ENCODE measurements around the gene OR10H1.
A peak's percentile ranks its signal among the peaks of the same experiment; 100 is the strongest.
"Not testable (repeated sequence)": the region's sequence is repeated elsewhere in the genome, so short reads cannot be mapped to it uniquely, and the experiment has no call there.

OR10H1 gene

DNA sequence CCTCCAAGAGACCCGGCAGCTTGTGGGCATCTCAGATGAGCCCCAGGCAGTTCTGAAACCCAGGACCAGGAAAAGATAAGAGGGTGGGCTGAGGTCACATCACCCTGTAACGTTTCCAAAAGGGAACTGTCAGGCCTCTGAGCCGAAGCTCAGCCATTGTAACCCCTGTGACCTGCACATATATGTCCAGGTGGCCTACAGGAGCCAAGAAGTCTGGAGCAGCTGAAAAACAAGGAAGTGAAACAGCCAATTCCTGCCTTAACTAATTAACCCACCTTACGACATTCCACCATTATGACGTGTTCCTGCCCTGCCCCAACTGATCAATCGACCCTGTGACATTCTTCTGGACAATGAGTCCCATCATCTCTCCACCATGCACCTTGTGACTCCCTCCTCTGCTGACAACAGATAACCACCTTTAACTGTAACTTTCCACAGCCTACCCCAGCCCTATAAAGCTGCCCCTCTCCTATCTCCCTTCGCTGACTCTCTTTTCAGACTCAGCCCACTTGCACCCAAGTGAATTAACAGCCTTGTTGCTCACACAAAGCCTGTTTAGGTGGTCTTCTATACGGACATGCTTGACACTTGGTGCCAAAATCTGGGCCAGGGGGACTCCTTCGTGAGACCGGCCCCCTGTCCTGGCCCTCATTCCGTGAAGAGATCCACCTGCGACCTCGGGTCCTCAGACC lies 13.3 kb upstream of the OR10H1 start:
- DNase-seq (ENCODE audit: low read depth in 2 of 2) = not testable (repeated sequence)

DNA sequence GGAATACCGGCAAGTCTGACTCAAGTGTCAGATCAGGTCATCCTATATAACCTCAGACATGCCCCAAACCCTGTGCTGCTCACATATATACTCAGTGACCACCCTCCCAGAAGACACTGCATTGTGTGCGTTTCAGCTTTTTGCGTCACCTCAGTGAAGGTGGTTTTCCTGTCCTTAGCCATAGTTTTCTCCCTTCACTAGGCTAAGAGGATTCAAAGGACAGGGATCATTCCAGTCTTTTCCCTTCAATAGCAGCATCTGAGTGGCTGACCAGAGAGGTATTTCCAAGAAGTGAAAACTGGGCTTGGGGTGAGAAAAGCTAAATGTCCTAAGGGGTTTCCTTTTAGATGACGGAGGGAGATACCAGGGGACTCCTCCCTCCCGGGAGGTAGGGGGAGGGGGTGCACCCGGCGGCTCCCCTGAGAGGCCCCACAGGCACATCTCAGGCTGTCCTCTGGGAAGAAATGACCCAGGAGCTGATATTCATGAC lies 12.7 kb upstream of the OR10H1 start:
- DNase-seq (ENCODE audit: low read depth in 2 of 2) = no peak

DNA sequence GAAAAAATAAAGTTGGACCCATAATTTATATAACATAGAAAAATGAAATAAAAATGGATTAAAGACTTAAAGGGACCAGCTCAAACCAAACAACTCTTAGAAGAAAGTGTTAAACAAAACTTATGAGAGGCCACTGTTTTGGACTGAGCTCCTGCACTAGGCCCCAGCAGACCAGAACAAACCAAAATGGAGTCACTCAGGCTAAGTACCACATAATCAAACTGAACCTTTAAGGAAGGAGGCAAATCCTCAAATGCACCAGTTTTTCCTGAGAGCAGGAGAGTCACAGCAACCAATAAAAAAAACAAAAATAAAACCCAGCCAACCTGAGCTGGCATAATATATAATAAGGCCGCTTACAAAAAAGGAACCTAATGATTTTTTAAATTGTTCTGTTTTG lies 10.3 kb upstream of the OR10H1 start:
- DNase-seq (ENCODE audit: low read depth in 2 of 2) = no peak

DNA sequence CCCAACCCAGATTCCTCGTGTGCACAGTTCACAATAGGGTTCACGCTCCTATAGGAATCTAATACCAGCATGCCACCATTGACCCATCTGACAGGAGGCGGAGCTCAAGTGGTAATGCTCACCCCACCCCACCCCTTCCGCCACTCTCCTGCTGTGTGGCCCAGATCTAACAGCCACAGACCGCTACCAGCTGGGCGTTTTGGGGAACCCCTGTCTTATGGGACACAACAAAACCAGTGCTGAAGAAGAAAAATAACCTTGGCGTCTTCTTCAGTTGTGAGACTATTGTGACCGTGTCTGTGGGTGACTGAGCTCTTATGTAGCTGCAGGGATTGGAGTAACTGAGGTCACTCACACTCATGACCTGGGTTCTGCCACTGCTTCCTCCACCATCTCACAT lies 5.2 kb upstream of the OR10H1 start:
- DNase-seq (ENCODE audit: low read depth in 2 of 2) = no peak

DNA sequence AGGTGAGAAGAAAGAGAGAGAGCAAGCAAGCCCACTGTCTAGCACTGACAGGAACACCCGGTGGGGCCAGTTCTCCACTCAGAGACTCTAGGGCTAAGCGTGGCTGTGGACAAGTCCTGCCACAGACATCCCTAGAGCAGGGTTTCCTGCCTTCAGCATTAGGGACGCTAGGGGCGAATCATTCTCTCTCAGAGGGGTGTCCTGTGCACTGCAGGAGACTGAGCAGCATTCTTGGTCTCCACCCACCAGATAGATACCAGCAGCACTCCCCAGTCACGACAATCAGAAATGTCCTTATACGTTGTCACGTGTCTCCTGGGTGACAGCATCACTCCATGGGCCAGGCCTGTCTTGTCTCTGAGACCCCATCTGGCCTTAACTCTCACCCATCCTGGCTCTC lies 1.5 kb downstream of the OR10H1 start:
- no peak for DNase-seq (ENCODE audit: low read depth in 2 of 2)

DNA sequence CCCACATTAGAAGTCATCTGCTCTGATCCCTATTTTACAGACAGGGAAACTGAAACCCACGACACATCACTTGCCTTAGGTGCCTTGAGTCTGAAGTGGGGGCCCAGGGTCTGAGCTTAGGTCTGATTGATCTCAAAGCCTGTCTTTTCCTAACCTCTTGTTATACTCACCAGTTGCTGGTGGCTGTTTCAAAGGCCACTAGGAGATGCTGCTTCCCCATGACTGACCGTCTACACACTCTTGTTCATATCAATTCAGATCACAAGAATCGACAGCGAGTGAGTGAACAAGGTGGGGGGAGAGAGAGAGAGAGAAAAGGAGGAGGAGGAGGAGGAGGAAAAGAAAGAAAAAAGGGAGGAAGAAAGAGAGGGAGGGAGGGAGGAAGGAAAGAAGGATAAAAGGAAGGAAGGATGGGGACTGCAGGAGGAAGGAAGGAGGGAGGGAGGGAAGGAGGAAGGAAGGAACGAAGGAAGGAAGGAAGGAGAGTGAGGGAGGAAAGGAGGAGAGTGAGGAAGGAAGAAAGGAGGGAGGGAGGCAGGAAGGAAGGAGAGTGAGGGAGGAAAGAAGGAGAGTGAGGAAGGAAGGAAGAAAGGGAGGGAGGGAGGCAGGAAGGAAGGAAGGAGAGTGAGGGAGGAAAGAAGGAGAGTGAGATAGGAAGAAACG lies 3.3 kb downstream of the OR10H1 start:
- peak in 1 of 2 donors; percentile 9 for DNase-seq (ENCODE audit: low read depth in 2 of 2)

DNA sequence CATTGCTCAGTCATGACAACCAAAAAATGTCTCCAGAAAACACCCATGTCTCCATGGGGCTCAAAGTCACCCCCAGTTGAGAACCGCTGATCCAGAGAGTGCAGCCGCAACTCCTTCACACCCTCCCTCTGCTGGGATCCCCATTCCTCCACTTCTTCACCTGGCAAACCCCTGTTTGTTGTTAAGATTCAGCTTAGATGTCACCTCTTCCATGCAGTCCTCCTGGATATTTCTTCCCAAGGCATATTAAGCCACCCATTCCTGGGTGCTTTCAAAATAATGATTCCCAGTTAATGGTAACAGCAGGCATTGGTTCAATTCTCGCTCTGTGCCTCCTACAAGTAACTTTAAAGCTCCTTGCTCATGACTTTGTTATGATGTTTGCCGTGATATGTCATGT lies 4.0 kb downstream of the OR10H1 start:
- no peak for DNase-seq (ENCODE audit: low read depth in 2 of 2)

DNA sequence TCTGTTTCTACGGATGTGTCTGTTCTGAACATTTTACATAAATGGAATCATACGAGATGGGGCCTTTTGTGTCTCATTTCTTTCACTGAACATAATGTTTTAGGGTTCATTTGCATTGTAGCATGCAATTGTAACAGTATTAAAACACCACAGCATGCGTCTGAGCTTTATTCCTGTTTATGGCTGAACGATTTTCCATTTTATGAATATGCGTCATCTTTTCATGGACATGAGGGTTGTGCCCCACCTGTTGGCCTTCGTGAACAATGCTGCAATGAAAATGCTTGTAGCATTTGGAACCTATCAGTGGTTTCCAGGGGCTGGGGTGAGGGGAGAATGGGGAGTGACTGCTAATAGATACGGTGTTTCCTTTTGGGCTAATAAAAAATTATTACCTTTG lies 5.1 kb downstream of the OR10H1 start:
- DNase-seq (ENCODE audit: low read depth in 2 of 2) = no peak

DNA sequence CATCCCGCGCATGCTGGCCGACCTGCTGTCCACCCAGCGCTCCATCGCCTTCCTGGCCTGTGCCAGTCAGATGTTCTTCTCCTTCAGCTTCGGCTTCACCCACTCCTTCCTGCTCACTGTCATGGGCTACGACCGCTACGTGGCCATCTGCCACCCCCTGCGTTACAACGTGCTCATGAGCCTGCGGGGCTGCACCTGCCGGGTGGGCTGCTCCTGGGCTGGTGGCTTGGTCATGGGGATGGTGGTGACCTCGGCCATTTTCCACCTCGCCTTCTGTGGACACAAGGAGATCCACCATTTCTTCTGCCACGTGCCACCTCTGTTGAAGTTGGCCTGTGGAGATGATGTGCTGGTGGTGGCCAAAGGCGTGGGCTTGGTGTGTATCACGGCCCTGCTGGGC lies 21.2 kb downstream of the OR10H1 start:
- DNase-seq (ENCODE audit: low read depth in 2 of 2) = not testable (repeated sequence)

DNA sequence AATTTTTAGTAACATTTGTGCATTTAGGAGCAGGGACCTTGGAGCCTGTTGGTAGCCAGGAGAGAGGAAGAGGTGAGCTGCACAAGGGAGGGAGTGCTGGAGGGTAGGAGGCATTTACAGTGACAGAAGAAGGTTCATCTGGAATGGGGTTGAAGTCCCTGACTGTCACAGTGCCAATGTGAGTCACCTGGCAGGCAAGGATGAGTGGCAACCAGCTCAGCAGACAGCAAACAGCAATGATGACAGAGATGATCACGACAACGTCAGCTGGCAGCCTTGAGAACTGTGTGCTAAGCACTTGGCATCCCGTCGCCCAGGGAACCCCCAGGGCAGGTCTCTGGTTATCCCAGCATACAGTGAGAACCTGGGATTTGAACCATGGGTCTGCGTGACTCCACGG lies 25.4 kb downstream of the OR10H1 start:
- no peak for DNase-seq (ENCODE audit: low read depth in 2 of 2)

DNA sequence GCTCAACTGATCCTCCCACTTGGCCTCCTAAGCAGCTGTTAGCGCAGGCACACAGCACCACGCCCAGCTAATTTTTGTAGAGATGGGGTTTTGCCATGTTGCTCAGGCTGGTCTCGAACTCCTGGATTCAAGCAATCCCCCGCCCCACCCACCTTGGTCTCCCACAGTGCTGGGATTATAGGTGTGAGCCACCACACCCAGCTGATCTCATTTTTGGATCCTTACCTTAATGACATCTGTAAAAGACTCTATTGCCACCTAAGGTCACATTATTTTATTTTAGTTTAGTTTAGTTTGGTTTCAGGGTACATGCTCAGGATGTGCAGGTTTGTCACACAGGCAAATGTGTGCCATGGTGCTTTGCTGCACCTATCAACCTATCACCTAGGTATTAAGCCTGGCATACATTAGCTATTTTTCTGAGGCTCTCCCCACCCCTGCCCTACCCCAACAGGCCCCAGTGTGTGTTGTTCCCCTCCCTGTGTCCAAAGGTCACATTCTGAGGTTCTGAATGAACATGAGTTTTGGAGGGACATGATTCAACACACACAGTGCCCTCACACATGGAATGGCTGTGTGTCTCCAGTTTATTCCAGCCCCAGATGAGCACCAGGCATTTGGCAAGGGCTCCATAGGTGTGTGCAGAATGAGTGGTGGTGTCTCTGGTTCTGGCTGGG lies 26.7 kb downstream of the OR10H1 start:
- DNase-seq (ENCODE audit: low read depth in 2 of 2) = no peak

DNA sequence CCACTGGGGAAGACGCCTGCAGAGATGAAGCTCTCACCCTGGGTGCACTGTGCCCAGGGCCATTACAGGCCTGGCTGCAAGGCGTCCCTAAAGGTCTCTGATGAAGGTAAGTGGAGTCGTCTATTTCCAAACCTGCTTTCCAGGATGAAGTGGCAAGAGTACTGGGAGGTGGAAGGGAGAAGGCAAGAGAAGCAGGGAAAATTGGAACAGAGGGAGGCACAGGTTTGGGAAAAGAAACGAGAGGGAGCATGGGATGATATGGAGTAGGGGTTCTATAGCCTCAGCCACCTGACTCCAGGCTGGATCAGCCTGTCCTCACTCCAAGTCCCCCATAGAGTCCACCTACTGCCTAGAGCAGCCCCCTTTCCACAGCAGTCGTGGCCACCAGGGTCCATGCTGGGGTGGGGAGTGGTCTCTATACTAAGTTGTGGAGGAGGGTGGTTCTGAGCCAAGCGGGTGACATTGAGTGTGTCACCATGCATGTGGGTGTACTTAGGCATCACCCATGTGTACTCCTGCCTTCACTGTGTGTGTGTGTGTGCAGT lies 27.8 kb downstream of the OR10H1 start, which contains the start of gene OR10H5:
TSS of gene OR10H5 (plus strand) at position 51 of the 545 bp plus-strand sequence. CDS start 6,388 bp downstream, outside the sequence.
- no peak for DNase-seq (ENCODE audit: low read depth in 2 of 2)

DNA sequence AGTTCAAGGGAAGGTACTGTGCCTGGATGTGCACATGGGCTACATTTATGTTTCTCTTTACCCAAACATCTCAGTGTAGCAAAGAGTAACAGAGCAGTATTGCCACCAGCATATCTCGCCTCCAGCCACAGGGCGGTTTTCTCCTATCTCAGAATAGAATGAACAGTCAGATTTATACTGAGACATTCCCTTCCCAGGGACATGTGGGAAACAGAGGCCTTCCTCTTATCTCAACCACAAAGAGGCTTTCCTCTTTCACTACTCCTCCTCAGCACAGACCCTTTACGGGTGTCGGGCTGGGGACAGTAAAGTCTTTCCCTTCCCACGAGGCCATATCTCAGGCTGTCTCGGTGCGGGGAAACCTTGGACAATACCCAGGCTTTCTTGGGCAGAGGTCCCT lies 32.6 kb downstream of the OR10H1 start:
- DNase-seq (ENCODE audit: low read depth in 2 of 2) = not testable (repeated sequence)

DNA sequence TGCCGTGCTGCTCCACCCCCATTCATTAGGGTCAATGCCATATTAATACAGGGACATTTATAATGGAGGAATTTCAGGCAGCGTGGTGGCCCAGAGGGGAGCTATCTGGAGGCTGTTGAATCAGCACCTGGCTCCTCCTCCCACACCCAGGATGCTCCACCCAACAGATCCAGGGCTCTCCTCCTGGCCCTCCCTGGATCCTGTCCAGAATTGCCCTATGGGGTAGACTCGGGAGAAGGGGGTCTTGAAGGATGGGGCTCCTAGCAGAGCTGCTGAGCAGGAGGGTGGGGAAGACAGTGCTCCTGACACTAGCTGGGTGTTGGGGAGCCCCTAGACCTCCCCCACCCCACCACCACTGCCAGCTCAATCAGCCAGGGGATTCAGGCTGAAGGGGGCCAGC lies 33.3 kb downstream of the OR10H1 start:
- DNase-seq (ENCODE audit: low read depth in 2 of 2) = no peak

DNA sequence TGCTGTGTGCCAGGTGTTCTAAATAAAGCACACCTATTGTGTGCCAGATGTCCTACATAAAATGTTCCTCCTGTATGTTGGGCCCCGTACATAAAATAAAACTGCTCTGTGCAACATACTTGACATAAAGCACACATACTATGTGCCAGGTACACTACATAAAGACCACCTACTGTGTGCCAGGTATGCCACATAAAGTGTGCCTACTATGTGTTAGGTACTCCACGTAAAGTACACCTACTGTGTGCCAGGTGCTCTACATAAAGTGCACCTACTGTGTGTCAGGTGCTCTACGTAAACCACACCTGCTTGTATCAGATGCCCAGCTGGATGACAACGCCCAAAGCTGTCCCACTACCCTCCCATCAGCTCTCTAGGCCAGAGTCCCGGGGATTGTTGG lies 33.8 kb downstream of the OR10H1 start:
- no peak for DNase-seq (ENCODE audit: low read depth in 2 of 2)

DNA sequence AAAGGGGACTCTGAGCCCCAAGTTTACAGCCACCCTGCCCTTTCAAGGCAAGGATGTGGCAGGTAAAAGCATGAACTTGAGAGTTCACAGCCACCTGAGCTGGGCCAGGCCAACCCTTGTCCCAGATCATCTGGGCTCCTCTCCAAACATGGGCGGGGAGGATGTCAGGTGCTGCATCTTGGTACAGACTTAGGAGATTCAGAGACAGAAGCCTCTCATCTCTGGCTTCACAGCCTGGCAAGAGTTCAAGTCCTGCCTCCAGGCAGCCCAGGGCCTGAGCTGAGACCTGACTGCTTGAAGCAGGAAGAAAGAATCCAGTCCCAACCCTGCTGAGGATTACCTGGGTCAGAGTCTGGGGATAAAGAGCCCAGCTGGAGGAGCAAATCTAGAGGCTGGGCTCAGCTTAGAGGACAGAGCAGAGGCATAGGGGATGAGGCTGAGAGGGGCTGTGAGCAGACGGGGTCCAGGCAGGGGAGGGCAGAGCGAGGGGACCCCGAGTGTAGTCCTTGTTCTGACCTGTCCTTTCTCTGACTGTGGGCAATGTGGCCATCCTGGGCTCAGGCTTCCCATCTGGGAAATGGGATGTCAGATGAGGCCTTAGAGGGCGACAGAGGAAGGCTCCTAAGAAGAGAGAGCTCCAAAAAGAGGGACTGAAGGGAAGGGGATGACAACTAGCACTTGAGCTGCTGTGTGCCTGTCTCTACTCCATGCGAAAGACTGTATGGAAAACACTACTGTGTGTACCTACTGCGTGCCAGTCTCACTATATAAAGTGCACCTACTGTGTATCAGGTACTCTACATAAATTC lies 34.6 kb downstream of the OR10H1 start:
- no peak for DNase-seq (ENCODE audit: low read depth in 2 of 2)

DNA sequence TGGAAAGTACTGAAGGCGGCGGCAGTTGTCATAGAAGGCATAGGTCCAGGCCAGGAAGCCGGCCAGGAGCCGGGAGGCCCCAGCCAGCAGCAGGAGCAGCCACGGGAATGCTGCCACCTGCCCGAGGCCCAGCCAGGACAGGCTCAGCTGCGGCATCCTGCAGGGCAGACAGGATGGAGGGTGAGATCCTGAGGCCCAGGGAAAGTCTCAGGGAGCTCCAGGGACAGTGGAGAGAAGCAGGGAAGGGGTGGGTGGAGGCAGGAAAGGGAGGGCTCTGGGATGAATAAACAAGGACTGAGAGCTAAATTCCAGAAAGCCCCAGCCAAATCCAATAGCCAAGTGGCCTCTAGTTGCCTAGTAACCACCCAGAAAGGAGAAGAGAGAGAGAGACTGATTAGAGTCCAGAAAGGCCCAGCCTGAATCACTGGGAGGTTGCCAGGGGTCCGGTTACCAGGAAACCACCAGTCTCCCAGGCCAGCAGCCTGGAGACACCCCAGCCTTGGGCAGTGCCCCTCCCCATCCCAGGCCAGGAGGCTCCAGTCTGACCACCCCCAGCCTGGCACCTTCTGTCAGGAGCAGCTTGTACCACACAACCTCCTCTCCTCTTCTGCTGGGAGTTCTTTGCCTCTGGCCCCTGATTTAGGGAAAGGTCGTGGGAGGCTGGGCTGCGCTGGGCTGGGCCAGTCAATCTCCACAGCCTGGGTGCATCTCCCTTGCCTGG lies 35.5 kb downstream of the OR10H1 start:
- no peak for DNase-seq (ENCODE audit: low read depth in 2 of 2)

DNA sequence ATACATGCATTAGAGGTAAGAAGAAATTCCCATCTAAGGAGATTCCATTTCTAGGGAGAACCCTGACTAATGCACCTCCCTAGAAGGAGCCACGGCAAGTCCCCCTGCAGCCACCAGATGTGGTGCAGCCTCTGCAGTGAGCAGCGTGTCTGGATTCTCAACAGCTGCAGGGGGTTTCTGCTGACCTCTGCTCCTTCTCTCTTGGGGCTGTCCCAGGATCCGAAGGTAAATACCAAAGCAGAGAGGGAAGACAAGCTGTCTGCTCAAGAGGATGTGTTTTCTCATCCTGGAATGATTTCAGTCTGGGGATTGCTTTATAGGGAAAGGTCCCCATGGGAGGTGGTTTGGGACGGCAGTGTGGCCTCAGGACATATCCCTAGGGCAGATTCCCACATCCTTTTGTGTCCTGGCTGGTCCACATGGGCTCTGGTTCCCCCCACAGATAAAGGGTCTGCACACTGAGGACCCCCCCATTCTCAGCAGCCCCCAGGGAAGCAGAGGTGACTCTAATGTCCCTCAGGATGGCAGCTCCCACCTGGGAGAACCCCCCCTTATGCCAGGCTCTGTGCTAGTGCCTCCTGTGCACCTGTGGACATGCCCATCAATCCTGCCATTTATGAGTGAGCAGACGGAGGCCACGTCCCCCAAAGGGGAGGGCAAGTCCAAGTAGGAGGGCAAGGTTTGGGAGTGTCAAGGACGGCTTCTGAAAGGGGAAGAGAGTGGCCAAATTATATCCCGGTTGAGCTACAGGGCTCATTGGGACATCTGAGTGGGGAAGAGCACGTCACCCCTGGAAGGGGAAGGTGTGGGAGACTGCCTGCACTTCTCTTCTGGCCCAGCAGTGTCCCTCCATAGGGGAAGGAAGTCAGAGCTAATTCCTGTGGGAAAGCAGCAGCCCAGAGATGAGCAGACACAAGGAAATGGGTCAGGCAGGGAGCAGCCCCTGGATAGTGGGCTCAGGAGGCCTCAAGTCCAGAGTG lies 38.2 kb downstream of the OR10H1 start:
- no peak for DNase-seq (ENCODE audit: low read depth in 2 of 2)

DNA sequence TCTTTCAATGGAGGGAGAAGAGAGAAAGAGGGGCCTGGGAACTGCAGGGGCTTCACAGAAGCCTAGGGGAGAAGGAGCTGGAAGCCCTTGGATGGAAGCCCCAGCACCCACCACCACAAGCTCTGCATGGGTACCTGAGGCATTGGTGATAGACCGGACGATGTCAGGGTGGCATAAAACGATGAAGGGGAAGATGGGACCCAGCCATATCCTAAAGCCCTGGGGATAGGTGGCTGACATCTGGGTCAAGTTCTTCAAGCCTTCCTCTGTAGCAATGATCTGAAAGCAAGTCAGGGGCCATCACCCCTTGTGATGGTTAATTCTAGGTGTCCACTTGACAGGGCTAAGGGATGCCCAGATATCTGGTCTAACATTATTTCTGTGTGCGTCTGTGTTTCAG lies 39.2 kb downstream of the OR10H1 start:
- DNase-seq (ENCODE audit: low read depth in 2 of 2) = no peak

DNA sequence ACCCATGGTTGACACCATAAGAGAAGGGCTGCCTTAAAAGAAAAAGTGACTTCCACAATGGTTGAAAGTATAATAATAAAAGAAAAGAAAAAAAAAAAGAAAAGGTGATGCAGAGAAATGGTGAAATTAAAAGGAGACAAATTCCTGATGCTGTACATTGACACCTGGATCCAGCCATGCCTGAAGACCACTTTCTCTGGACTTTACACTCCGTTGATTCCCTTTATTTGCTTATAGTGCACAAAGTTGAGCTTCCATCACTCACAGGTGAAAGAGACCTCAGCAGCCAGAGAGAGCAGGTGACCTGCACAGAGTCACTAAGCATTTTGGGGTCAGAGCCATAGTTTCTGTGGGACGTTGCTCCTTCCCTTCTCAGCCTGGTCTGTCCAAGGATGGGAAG lies 40.2 kb downstream of the OR10H1 start:
- no peak for DNase-seq (ENCODE audit: low read depth in 2 of 2)
